ENCODE results near the gene NTM.

DNA sequence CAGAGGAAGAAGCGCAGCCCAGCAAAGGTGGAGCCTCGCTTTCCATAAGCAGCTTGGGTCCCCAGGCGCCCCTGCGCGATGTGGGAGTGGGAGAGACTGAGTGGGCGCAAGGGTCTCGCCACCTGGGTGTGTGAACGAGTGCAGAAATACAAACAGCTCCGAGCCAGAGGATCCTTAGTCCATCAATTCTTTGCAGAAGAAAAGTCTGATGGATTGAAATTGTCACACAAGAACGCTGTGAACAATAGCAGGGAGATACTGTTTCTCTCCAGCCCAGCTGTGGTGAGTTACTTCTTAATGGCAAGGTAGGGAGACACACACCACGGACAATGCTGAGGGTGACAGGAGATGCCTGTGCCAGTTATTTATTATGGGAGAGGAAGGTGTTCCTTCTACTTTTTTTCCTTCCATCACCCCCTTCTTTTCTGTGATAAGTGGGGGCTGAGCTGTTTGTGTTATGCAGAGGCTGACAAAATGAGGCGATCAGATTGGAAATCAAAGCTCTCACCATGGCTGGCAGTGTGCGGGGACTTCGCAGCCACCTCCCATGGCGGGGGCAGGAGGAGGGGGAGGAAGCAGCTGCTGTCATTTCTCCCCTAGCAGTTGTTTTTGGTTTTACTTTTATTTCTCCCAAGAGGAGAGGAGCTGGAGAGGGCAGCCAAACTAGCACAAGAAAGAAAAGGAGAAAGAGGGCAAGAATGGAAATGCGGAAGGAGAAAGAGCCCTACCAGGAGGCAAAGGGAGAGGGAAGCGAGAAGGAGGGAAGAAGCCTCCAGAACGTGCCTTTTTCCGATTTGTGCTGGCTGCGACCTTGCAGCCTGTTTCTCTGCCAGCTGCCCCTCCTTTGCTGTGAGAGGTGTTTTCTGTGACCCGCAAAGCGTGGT, 755.8 kb downstream of the NTM start:
- TF ChIP-seq, protein P1, sequence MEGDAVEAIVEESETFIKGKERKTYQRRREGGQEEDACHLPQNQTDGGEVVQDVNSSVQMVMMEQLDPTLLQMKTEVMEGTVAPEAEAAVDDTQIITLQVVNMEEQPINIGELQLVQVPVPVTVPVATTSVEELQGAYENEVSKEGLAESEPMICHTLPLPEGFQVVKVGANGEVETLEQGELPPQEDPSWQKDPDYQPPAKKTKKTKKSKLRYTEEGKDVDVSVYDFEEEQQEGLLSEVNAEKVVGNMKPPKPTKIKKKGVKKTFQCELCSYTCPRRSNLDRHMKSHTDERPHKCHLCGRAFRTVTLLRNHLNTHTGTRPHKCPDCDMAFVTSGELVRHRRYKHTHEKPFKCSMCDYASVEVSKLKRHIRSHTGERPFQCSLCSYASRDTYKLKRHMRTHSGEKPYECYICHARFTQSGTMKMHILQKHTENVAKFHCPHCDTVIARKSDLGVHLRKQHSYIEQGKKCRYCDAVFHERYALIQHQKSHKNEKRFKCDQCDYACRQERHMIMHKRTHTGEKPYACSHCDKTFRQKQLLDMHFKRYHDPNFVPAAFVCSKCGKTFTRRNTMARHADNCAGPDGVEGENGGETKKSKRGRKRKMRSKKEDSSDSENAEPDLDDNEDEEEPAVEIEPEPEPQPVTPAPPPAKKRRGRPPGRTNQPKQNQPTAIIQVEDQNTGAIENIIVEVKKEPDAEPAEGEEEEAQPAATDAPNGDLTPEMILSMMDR (IDR thresholded peaks at IDR 0.05; ENCODE audit: poor library complexity, severe bottlenecking), result no peak
- TF ChIP-seq POLR2AphosphoS5 (IDR thresholded peaks at IDR 0.05) (peak; percentile 45), REST (IDR thresholded peaks at IDR 0.05; ENCODE audit: borderline replicate concordance) (peak; percentile 34)

Measured in neural cell (in vitro differentiated cells).